Breast epithelium (tissue), 3 donors: ENCODE results near the gene STARD7.

ENCODE experiments used
- CTCF ChIP-seq, 3 donors: fragments of 450-650 bp; IDR thresholded peaks; one replicate each; pipeline ENCODE4 v1.5.1; 2016 to 2017; ENCODE audit warnings: antibody characterized with exemption in 3 of 3, mild to moderate bottlenecking in 3 of 3, moderate library complexity in 3 of 3
- POLR2A ChIP-seq: fragments of 450-650 bp; IDR thresholded peaks from one replicate; pipeline ENCODE4 v1.6.1; 2016; ENCODE audit warnings: antibody characterized with exemption, mild to moderate bottlenecking, moderate library complexity

- TF ChIP-seq POLR2A (no peak), CTCF (IDR thresholded peaks at IDR 0.05) (no peak)
These were observed 65.3 kb downstream of the STARD7 start for GRCh38 chr2:96143231-96143847.
